Activated T-cell treated with anti-CD3 and anti-CD28 coated beads, Interleukin-2, amount 50 U/mL, for 72 hours (primary cell): ENCODE measurements around the gene PTPRM. TPM values are rescaled to one million over a fixed set of nuclear protein-coding genes. Genes with fewer than 3 reads are reported as not detected.

Experiments used
- ATAC-seq, 2 donors: fragments of 150-1000 bp; cut with Tn5 transposase; replicated peaks in 1 of 2; 2 replicates each; pipeline ENCODE4 v1.10.0; 2021; ENCODE audit warnings: moderate library complexity in 2 of 2, mild to moderate bottlenecking in 1 of 2
- DNase-seq, 2 donors: peaks; one replicate each; pipeline ENCODE4 v3.0.0; 2021 to 2022; ENCODE audit warnings: mixed read lengths in 1 of 2
- H3K27ac Mint-ChIP-seq: one replicate; pipeline ENCODE4 v1.8.0; 2022; ENCODE audit warnings: mild to moderate bottlenecking, moderate library complexity, mixed read lengths
- H3K27me3 Mint-ChIP-seq: one replicate; pipeline ENCODE4 v1.8.0; 2022; ENCODE audit warnings: low read depth, mixed read lengths
- H3K36me3 Mint-ChIP-seq, 2 donors: one replicate each; pipeline ENCODE4 v1.8.0; 2022; ENCODE audit warnings: mixed read lengths in 2 of 2, mild to moderate bottlenecking in 1 of 2; ENCODE audit not compliant: insufficient read depth in 2 of 2
- H3K4me1 Mint-ChIP-seq: one replicate; pipeline ENCODE4 v1.8.0; 2022; ENCODE audit warnings: low read depth, mixed read lengths
- H3K4me3 Mint-ChIP-seq, 2 donors: one replicate each; pipeline ENCODE4 v1.8.0; 2022; ENCODE audit warnings: mild to moderate bottlenecking in 2 of 2, mixed read lengths in 2 of 2, moderate library complexity in 2 of 2
- H3K9me3 Mint-ChIP-seq, 2 donors: one replicate each; pipeline ENCODE4 v1.8.0; 2022; ENCODE audit warnings: mixed read lengths in 2 of 2
- total RNA-seq, 2 donors: library from RNA; stranded (reverse); gene quantifications; one replicate each; pipeline ENCODE4 v1.2.3, GENCODE V29; 2022

The PTPRM gene
- 10 to 100 TPM in 1 of 2 donors, 1 to 10 TPM in 1; 6.3 to 21.3 TPM for total RNA-seq

DNA sequence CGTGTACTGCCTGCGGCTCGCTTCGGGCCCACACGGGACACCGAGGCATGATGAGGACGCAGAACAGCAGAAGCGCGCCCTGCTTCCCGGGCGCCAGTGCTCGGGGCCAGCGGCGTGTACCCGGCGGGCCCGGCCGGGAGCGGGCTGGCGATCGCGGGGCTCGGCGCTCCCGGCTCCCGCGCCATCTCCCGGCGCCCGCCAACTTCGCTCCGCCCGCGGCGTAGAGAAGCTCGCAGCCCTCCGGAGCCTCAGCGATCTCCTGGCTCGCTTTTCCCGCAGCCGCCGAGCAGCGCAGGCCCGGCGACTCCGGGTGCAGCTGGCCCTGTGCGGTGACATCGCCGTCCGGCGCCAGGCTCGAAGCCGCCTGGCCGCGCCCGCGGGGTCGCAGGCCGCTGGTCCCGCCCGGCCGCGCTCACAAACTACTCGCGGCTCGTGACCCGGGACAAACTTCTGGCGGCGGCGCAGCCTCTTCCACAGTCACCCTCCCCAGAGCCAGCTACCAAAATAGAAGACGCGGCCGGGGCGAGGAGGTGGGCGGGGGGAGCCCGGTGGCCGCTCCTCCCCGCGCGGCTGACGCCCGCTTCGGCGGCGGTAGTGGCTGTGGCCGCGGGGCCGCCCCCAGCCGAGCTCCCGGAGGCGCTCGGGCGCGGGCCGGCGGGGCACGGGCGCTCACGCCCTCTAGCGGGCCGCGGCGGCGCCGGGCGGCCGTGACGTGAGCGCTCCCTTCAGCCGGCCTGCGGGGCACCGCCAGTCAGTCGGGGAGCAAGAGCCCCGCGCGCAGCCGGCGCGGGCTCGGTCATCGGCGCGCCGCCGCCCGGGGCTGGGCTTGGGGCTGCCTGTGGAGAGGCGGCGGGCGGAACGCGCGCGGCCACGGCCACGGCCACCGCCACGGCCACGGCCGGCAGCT, at the start of gene PTPRM:
PTPRM (plus strand) TSS at position 750 of the 907 bp plus-strand sequence. CDS start 503 bp downstream, outside the sequence.
- ATAC-seq (peak; percentile 92 to 96), DNase-seq (peak; percentile 59 to 77)
- H3K36me3 Mint-ChIP-seq, result peaks cover 3 to 6% of the 10 kb centered on the region in 2 donors
- no peaks in the 10 kb centered on the region for H3K4me1 Mint-ChIP-seq
- peaks cover 58% of the 10 kb centered on the region for H3K27me3 Mint-ChIP-seq
- H3K4me3 Mint-ChIP-seq, result peak within 1 kb of the TSS; percentile 62 to 70
- no peak within 1 kb of the TSS for H3K27ac Mint-ChIP-seq
- peaks cover 0 to 1% of the 10 kb centered on the region in 2 donors for H3K9me3 Mint-ChIP-seq

DNA sequence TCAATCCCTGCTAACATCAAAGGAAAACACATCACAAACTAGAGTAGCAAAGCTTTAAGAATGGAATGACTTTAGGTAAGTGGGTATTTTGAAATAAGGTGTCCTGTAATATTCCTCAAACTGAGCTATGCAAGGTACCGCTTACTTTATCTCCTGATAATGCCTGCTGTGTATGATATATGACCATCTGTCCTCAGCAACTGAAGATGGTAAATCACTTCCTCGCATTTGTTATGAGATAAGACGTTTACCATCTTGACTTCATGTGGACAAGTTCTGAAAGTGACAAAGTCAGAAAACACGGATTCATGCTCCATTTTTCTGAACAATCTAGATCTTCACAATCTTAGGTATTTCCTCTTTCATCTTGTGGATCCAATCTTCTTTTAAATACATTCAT, 49.3 kb upstream of the PTPRM start:
- Mint-ChIP-seq H3K36me3 (no peaks in the 10 kb centered on the region), H3K4me1 (no peaks in the 10 kb centered on the region), H3K9me3 (no peaks in the 10 kb centered on the region), H3K4me3 (no peak overlapping the region), H3K27ac (no peak overlapping the region), H3K27me3 (no peaks in the 10 kb centered on the region)
- DNase-seq (no peak), ATAC-seq (no peak)

DNA sequence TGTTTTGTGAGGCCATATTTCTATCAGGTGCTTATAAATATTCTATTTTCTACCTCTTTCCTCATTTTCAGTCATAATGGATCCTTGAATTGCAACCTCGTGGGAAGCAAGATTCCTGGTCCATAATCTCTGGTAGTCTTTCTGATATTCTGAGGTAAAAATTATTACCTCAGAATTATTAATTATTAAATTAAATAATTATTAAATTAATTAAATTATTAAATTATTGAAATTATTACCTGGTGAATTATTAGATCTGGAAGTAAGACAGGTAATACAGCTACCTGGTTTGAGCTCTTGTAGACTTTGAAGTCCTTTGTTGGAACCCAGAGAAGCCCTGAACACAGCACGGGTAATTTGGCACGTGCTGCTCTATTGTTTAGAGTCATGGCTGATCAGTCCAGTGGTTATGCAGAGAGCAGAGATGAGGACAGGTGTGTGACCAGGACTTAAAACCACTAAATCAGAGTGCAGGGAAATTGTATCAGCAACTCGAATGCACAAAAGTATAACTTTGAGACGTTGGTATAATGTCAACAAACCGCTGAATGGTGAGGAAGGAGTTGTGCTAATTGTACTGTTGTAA, 46.8 kb upstream of the PTPRM start:
- no peak for ATAC-seq
- H3K4me3 Mint-ChIP-seq, result no peak overlapping the region
- H3K36me3 Mint-ChIP-seq, result no peaks in the 10 kb centered on the region
- H3K27ac Mint-ChIP-seq, result no peak overlapping the region
- H3K4me1 Mint-ChIP-seq, result no peaks in the 10 kb centered on the region
- DNase-seq, result no peak
- no peaks in the 10 kb centered on the region for H3K27me3 Mint-ChIP-seq
- H3K9me3 Mint-ChIP-seq, result no peaks in the 10 kb centered on the region

DNA sequence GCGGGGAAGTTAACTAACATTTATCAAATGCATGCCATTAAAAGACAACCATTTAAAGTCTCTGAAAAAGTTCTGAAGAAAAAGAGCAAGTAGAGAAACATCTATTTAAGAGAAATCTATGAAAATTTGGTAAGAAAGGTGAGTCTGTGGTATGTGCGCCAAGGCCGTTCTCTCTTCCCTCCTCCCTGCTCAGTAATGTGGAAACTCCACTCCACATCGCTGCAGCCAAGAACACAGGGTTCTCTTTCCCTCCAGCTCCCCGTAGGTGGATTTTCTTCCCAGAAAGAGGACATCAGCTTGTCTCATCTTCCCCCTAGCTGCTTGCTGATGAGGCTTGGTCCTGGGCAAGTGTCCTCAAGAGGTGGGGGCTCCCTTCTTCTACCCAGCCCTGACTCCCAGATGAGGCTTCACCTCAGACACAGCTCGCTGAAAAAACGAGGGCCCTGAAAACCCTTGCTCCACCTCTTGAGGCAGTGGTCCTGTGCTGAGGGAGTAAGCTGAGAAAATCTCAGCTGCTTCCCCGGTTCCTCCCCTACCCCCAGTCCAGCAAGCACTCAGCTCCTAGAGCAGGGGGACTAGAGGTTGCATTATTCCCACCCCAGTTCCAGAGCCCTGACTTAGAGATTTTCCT, 45.8 kb upstream of the PTPRM start:
- ATAC-seq, result no peak
- no peak for DNase-seq
- no peak overlapping the region for H3K4me3 Mint-ChIP-seq
- H3K27ac Mint-ChIP-seq, result no peak overlapping the region
- no peaks in the 10 kb centered on the region for H3K27me3 Mint-ChIP-seq
- H3K36me3 Mint-ChIP-seq, result no peaks in the 10 kb centered on the region
- no peaks in the 10 kb centered on the region for H3K4me1 Mint-ChIP-seq
- H3K9me3 Mint-ChIP-seq, result no peaks in the 10 kb centered on the region

DNA sequence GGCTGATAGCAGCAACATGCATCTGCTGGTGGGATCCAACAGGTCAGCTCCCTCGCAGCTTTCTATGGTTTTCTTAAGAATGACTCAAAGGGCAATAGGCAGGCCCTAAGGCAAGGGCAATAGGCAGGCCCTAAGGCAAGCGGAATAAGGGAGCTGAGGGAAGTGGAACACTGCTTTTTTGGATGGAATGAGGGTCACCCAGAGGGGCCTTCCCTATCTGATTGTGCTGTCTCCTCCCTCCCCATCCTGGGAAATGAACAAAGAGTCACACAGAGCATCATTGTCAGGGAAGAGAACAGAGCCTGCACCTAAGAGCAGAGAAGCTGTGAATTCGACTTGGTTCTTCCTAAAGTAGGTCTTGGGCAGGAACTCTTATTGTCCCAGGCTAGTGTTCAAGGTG, 43.3 kb upstream of the PTPRM start:
- no peaks in the 10 kb centered on the region for H3K27me3 Mint-ChIP-seq
- no peaks in the 10 kb centered on the region for H3K4me1 Mint-ChIP-seq
- no peak overlapping the region for H3K27ac Mint-ChIP-seq
- no peak for DNase-seq
- H3K4me3 Mint-ChIP-seq, result no peak overlapping the region
- ATAC-seq, result no peak
- no peaks in the 10 kb centered on the region for H3K36me3 Mint-ChIP-seq
- H3K9me3 Mint-ChIP-seq, result peaks cover 0 to 2% of the 10 kb centered on the region in 2 donors

DNA sequence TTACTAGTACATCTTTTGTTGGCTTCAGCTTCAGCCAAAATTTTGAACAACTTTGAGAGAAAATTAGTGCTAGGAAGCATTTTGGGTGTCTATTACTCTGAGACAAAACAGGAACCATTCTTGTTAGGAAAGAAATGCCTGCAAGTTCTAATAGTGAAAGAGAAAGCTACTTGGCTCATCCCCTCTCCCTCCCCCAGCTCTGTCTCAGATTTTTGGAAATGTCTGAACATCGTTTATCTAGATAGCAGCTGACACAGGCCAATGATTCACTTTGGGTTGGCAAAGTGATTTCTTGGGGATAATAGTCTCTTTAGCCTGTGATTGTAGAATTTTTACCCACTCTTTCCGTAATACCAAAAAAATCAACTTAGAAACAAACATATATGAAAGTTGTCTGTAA, 42.3 kb upstream of the PTPRM start:
- Mint-ChIP-seq H3K4me1 (no peaks in the 10 kb centered on the region), H3K36me3 (no peaks in the 10 kb centered on the region), H3K4me3 (no peak overlapping the region), H3K27ac (no peak overlapping the region), H3K9me3 (peaks cover 0 to 2% of the 10 kb centered on the region in 2 donors), H3K27me3 (no peaks in the 10 kb centered on the region)
- no peak for DNase-seq
- no peak for ATAC-seq

DNA sequence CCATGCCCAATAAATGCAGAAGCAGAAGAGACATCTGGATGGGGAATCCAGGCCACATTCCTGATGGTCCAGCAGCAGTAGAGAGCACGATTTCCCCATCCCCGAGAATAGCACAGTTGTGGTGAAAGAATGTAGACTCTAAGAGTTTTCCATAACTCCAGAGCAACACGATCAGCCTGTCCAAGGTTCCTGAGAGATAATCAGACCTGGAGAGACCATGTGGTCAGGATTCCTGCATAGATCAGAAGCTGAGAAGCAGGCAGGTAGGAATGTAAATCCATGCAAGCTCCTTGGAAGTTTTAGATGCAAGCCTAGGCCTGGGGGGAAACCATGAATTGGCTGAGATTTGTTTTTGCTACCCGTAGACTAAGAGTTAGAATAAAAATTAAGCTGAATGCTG, 34.2 kb upstream of the PTPRM start:
- Mint-ChIP-seq H3K4me1 (no peaks in the 10 kb centered on the region), H3K9me3 (peaks cover 2 to 3% of the 10 kb centered on the region in 2 donors), H3K27ac (no peak overlapping the region), H3K4me3 (no peak overlapping the region), H3K27me3 (no peaks in the 10 kb centered on the region), H3K36me3 (peaks cover 0 to 2% of the 10 kb centered on the region in 2 donors)
- no peak for DNase-seq
- ATAC-seq, result no peak

DNA sequence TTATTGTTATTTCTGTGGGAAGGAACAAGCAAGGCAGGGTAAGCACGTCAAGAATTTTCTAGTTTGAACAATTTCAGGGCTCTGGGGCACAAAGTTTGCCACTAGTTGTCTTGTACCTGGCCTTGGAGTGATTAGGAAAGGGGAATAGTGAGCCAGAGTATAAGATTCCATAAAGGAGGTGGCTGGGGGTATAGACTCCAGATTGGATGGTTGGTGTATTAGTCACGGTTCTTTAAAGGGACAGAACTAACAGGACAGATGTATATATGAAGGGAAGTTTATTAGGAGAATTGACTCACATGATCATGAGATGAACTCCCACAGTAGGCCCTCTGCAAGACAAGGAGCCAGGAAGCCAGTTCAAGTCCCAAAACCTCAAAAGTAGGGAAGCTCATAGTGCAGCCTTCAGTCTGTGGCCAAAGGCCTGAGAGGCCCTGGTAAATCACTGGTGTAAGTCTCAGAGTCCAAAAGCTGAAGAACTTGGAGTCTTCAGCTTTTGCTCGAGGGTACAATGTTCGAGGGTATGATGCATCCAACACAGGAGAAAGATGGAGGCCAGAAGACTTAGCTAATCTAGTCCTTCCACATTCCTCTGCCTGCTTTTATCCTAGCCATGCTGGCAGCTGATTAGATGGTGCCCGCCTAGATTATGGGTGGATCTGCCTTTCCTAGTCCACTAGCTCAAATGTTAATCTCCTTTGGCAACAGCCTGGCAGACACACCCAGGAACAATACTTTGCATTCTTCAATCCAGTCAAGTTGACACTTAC, 31.5 kb upstream of the PTPRM start:
- Mint-ChIP-seq H3K27me3 (no peaks in the 10 kb centered on the region), H3K4me3 (no peak overlapping the region), H3K27ac (no peak overlapping the region), H3K4me1 (no peaks in the 10 kb centered on the region), H3K36me3 (peaks cover 0 to 2% of the 10 kb centered on the region in 2 donors), H3K9me3 (peaks cover 0 to 3% of the 10 kb centered on the region in 2 donors)
- no peak for DNase-seq
- no peak for ATAC-seq

DNA sequence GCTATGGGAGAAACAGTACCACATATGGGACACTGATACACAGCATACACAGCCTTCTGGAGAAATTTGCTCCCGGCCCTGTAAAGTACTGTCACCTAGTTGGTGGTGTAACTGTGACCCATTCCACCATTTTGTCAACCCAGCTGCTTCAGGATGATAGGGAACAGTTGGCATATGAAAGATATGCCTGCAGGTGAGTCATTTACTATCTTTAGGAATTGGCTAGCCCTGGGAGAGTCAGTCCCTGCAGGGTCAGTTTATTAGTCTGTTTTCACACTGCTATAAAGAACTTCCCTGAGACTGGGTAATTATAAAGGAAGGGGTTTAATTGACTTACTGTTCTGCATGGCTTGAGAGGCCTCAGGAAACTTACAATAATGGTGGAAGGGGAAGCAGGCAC, 30.0 kb upstream of the PTPRM start:
- ATAC-seq, result no peak
- Mint-ChIP-seq H3K27ac (no peak overlapping the region), H3K4me3 (no peak overlapping the region), H3K4me1 (no peaks in the 10 kb centered on the region), H3K27me3 (no peaks in the 10 kb centered on the region), H3K9me3 (peaks cover 0 to 3% of the 10 kb centered on the region in 2 donors), H3K36me3 (peaks cover 0 to 2% of the 10 kb centered on the region in 2 donors)
- no peak for DNase-seq

DNA sequence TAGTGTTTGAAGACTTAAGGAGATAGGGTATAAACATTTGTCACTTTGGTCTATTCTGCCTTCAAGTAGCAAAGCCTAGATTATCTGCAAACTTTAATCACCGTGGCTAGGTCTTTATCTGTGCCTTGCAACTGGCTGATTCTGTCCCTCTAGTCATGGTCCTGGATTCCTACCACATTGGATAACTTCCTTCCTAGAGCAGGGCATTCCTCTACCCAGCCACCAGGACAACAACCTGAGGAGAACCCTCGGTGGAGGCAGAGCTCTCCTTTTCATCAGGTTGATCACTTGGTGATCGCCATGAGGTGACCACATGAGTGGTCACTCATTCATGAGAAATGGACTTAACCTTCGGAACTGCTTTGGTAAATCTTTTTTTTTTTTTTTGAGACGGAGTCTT, 25.3 kb upstream of the PTPRM start:
- ATAC-seq, result no peak
- H3K9me3 Mint-ChIP-seq, result peaks cover 0 to 3% of the 10 kb centered on the region in 2 donors
- no peak overlapping the region for H3K27ac Mint-ChIP-seq
- H3K36me3 Mint-ChIP-seq, result no peaks in the 10 kb centered on the region
- no peaks in the 10 kb centered on the region for H3K27me3 Mint-ChIP-seq
- H3K4me1 Mint-ChIP-seq, result no peaks in the 10 kb centered on the region
- no peak for DNase-seq
- no peak overlapping the region for H3K4me3 Mint-ChIP-seq

DNA sequence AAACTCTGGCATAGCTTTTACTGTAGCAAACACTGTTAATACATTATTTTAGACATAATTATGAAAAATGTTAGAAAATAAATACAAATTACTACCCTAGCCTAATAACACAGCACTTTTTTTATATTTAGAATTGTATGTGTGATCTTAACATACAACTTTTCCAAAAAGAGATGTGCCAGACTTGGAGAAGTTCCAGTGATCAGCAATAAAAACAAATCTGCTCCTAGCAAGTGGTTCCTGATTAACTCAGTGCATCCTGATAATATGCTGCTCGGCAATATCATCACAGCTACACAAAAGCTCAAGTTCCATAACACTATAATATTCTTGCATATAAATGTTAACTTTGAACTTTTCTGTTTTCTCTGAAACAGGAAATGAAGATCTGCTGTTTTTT, 22.4 kb upstream of the PTPRM start:
- H3K4me3 Mint-ChIP-seq, result no peak overlapping the region
- H3K4me1 Mint-ChIP-seq, result no peaks in the 10 kb centered on the region
- no peaks in the 10 kb centered on the region for H3K36me3 Mint-ChIP-seq
- no peaks in the 10 kb centered on the region for H3K9me3 Mint-ChIP-seq
- DNase-seq (no peak), ATAC-seq (no peak)
- H3K27ac Mint-ChIP-seq, result no peak overlapping the region
- H3K27me3 Mint-ChIP-seq, result no peaks in the 10 kb centered on the region

DNA sequence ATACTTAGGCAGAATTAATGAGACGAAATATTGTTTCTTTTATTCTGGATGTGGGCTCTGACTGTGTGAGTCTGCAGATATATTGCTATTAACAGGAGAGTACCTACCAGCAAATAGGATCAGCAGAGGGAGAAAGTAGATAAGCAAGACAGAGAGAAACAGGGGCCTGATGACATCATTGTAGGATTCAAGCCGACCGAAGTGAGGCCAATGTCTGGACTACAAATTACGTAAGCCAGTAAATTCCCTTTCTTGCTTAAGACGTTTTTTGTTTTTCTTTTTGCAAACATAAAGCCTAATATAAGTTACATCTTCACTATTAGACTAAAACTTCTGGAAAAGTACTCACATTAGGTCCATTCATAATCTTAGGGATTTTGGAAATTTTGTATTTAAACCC, 21.4 kb upstream of the PTPRM start:
- H3K9me3 Mint-ChIP-seq, result no peaks in the 10 kb centered on the region

DNA sequence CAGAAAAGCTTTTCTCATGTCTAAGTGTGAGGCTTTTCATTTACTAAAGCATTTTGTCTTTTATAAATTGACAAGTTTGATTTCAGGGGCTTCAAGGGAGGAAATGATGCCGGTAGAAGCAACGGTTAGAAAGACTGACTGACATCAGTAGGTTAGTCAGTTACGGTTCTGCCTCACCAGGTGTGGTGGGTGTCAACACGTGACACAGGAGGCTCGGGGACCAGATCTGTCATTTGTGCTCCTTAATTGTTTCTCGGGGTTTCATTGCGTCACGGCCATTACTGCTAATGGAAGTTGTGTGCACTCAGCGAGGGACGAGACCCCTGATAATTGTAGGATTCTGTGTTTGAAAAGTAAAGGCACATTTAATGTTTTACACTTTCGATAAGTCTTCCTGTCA, 18.9 kb upstream of the PTPRM start:
- Mint-ChIP-seq H3K36me3 (no peaks in the 10 kb centered on the region), H3K9me3 (peaks cover 0 to 3% of the 10 kb centered on the region in 2 donors), H3K27ac (no peak overlapping the region), H3K4me3 (no peak overlapping the region), H3K27me3 (no peaks in the 10 kb centered on the region), H3K4me1 (no peaks in the 10 kb centered on the region)
- DNase-seq (no peak), ATAC-seq (no peak)

More for the DNA sequence above, 21.4 kb upstream of the PTPRM start:
- DNase-seq (no peak), ATAC-seq (no peak)
- no peaks in the 10 kb centered on the region for H3K36me3 Mint-ChIP-seq
- no peak overlapping the region for H3K4me3 Mint-ChIP-seq
- H3K27me3 Mint-ChIP-seq, result no peaks in the 10 kb centered on the region
- no peak overlapping the region for H3K27ac Mint-ChIP-seq
- no peaks in the 10 kb centered on the region for H3K4me1 Mint-ChIP-seq
